ENCODE data around the gene DDX4.

Gene DDX4

GRCh38 chr5:55829956-55830355 is 92.1 kb downstream of the DDX4 start:
- H3K27ac ChIP-seq, result no peak overlapping the region
- TF ChIP-seq, protein P1, sequence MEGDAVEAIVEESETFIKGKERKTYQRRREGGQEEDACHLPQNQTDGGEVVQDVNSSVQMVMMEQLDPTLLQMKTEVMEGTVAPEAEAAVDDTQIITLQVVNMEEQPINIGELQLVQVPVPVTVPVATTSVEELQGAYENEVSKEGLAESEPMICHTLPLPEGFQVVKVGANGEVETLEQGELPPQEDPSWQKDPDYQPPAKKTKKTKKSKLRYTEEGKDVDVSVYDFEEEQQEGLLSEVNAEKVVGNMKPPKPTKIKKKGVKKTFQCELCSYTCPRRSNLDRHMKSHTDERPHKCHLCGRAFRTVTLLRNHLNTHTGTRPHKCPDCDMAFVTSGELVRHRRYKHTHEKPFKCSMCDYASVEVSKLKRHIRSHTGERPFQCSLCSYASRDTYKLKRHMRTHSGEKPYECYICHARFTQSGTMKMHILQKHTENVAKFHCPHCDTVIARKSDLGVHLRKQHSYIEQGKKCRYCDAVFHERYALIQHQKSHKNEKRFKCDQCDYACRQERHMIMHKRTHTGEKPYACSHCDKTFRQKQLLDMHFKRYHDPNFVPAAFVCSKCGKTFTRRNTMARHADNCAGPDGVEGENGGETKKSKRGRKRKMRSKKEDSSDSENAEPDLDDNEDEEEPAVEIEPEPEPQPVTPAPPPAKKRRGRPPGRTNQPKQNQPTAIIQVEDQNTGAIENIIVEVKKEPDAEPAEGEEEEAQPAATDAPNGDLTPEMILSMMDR (conservative IDR thresholded peaks at IDR 0.05), result no peak
- no peak for TF ChIP-seq ZFX (IDR thresholded peaks at IDR 0.05)

GRCh38 chr5:55832446-55832845 is 94.6 kb downstream of the DDX4 start:
- TF ChIP-seq, protein P1 (conservative IDR thresholded peaks at IDR 0.05), result no peak
- no peak for TF ChIP-seq ZFX (IDR thresholded peaks at IDR 0.05)
- no peak overlapping the region for H3K27ac ChIP-seq

DNA sequence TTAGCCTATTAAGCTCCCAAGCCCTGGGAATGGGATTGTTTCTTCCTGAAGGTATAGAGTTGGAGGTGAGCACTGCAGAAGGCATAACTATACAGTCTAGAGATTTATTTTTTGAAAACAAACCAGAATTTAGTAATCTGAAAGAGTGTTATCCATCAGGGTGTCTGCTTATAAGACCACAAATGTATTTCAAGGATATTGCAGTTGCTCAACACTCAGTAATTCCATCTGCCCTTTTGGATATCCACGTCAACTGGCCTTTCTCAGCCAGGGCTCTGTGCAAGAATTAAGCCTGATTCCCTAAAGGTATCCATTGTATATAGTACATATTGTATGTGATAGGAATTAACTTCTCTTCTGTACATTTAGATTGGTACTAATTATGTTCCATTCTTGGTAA is 98.3 kb downstream of the DDX4 start:
- TF ChIP-seq ZFX (IDR thresholded peaks at IDR 0.05), result no peak
- TF ChIP-seq, protein P1 (conservative IDR thresholded peaks at IDR 0.05), result no peak

DNA sequence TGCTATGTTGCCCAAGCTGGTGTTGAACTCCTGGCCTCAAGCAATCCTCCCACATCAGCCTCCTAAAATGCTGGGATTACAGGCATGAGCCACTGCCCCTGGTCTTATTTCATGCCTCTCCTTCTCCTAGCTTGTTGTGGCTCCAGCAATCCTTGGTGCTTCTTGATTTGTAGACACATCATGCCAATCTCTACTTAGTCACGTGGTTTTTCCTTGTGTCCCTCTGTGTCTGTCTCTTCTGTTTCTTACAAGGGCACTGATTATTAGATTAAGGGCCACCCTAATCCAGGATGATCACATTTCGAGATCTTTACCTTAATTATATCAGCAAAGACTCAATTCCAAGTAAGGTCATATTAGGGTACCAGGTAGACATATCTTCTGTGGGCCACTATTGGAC is 104.1 kb downstream of the DDX4 start:
- H3K27ac ChIP-seq, result no peak overlapping the region
- TF ChIP-seq, protein P1 (conservative IDR thresholded peaks at IDR 0.05), result no peak
- TF ChIP-seq ZFX (IDR thresholded peaks at IDR 0.05), result no peak

More for the DNA sequence above, 98.3 kb downstream of the DDX4 start:
- no peak overlapping the region for H3K27ac ChIP-seq

GRCh38 chr5:55847837-55848236 is 110.0 kb downstream of the DDX4 start:
- no peak overlapping the region for H3K27ac ChIP-seq
- TF ChIP-seq ZFX (IDR thresholded peaks at IDR 0.05), result no peak
- TF ChIP-seq, protein P1 (conservative IDR thresholded peaks at IDR 0.05), result no peak

DNA sequence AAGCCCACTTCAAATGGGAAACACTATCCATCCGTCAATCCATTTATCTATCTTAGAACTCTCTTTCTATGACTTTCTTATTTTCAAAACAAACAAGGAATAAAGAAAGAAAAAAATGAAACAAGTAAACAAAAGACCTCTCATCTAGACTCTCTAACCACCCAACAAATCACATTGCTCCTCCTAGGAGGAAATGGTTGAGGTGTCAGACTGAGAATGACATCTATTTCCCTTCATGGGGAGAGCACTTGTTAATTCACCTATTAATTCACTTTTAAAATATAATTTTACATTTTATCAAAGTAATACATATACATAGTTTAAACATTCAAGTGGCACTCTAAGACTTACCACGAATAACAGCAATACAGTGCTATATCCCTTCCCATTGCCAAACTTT is 110.9 kb downstream of the DDX4 start:
- H3K27ac ChIP-seq, result no peak overlapping the region
- TF ChIP-seq ZFX (IDR thresholded peaks at IDR 0.05), result no peak
- TF ChIP-seq, protein P1 (conservative IDR thresholded peaks at IDR 0.05), result no peak

DNA sequence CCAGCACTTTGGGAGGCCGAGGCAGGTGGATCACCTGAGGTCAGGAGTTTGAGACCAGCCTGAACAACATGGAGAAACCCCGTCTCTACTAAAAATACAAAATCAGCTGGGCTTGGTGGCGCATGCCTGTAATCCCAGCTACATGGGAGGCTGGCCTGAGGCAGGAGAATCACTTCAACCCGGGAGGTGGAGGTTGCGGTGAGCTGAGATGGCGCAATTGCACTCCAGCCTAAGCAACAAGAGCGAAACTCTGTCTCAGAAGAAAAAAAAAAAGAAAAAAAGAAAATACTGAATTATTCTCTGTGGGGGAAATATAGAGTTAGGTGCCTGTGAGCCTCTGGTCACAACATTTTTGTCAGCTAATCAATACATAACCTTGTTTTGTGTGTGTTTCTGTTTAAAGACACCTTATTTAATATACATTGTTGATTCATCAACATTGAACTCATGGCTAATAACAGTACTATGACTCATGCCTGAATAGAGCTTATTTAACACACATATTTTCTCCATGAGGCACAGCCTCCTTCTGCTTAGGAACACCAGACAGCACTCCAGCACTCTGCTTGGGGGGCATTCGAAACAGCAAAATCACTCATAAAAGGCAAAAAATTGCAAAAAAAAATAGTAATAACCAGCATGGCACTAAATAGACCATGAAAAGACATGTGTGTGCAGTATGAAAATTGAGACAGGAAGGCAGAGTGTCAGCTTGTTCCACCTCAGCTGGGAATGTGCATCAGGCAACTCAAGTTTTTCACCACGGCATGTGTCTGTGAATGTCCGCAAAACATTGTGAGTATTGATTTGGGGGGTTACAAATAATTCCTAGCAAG is 113.2 kb downstream of the DDX4 start, which contains the start of gene IL31RA:
TSS of gene IL31RA (plus strand) at position 519 of the 836 bp plus-strand sequence. CDS start at position 733, 214 bp downstream.
- no peak within 1 kb of the TSS for H3K27ac ChIP-seq
- TF ChIP-seq, protein P1 (conservative IDR thresholded peaks at IDR 0.05), result no peak
- TF ChIP-seq ZFX (IDR thresholded peaks at IDR 0.05), result no peak

Data from C4-2B (cell line).